ENCODE measurements around the gene AKAIN1.

Gene AKAIN1

DNA sequence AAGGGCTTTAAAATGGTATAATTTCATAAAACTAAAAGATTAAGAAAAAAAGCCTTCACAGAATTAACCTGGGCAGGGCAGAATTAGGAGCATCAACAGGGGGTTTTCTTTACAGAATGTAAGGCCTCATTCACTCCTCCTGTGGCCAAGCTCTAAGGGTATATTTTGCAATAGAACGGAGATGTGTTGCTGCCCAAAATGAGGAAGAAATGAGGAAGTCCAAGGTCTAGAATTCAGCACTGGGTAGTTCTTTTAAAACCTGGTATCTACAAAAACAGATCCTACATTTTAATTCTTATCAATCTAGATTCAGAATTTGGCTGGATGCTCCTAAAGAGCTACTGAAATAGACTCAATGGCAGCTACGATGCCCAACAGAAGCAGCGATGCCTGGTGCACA lies 101.8 kb downstream of the AKAIN1 start:
- DNase-seq (ENCODE audit: low read depth), result no peak
- in situ Hi-C loops (cut with HindIII; ENCODE audit: low sequenced_read_pairs), result no loop called here
- no peak overlapping the region for H3K4me3 ChIP-seq (ENCODE audit: low read depth, low read length)
- TF ChIP-seq, protein P1, sequence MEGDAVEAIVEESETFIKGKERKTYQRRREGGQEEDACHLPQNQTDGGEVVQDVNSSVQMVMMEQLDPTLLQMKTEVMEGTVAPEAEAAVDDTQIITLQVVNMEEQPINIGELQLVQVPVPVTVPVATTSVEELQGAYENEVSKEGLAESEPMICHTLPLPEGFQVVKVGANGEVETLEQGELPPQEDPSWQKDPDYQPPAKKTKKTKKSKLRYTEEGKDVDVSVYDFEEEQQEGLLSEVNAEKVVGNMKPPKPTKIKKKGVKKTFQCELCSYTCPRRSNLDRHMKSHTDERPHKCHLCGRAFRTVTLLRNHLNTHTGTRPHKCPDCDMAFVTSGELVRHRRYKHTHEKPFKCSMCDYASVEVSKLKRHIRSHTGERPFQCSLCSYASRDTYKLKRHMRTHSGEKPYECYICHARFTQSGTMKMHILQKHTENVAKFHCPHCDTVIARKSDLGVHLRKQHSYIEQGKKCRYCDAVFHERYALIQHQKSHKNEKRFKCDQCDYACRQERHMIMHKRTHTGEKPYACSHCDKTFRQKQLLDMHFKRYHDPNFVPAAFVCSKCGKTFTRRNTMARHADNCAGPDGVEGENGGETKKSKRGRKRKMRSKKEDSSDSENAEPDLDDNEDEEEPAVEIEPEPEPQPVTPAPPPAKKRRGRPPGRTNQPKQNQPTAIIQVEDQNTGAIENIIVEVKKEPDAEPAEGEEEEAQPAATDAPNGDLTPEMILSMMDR (IDR thresholded peaks at IDR 0.05; ENCODE audit: low read depth, low read length, missing control alignments), result no peak

DNA sequence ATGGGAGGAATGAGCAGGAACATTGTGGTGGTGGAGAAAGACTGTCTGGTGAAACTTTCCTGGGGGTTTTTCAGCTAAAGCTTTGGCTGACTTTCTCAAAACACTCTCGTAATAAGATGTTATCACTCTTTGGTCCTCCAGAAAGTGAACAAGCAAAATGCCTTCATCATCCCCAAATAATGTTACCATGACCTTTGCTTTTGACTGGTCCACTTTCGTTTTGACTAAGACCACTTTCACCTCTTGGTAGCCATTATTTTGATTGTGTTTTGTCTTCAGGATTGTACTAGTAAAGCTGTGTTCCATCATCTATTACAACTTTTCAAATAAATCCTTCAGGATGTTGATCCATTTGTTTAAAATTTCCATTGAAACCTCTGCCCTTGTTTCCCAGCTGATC lies 103.2 kb downstream of the AKAIN1 start:
- no peak overlapping the region for H3K4me3 ChIP-seq (ENCODE audit: low read depth, low read length)
- no peak for DNase-seq (ENCODE audit: low read depth)
- TF ChIP-seq, protein P1 (IDR thresholded peaks at IDR 0.05; ENCODE audit: low read depth, low read length, missing control alignments), result no peak
- in situ Hi-C loops (cut with HindIII; ENCODE audit: low sequenced_read_pairs), result no loop called here

Measured in astrocyte of the cerebellum (primary cell).